RWPE1 (cell line): ENCODE data around the gene SEH1L.

Experiments
- CTCF ChIA-PET: fragments of 350-600 bp; sonication (Branson Sonifier 250); formaldehyde crosslinking; extraction: SDS; loops from one replicate; lab custom pipeline; 2021; lab: Yijun Ruan, JAX
- POLR2A ChIA-PET: fragments of 400-600 bp; formaldehyde crosslinking; extraction: SDS; loops from one replicate; lab custom pipeline; 2020; ENCODE audit warnings: antibody characterized with exemption; ENCODE audit not compliant: low non-redundant PET; lab: Yijun Ruan, JAX
- DNase-seq: peaks from one replicate; pipeline ENCODE4 v3.0.0; 2012; ENCODE audit warnings: low spot score
- H3K27ac ChIP-seq: fragments of 450-650 bp; 2 replicates; pipeline ENCODE4 v1.5.1; 2017
- TF ChIP-seq, protein P1 (sequence below): fragments of 450-650 bp; conservative IDR thresholded peaks from 2 replicates; pipeline ENCODE4 v1.5.1; 2017; ENCODE audit warnings: low read depth, mild to moderate bottlenecking

Gene SEH1L

DNA sequence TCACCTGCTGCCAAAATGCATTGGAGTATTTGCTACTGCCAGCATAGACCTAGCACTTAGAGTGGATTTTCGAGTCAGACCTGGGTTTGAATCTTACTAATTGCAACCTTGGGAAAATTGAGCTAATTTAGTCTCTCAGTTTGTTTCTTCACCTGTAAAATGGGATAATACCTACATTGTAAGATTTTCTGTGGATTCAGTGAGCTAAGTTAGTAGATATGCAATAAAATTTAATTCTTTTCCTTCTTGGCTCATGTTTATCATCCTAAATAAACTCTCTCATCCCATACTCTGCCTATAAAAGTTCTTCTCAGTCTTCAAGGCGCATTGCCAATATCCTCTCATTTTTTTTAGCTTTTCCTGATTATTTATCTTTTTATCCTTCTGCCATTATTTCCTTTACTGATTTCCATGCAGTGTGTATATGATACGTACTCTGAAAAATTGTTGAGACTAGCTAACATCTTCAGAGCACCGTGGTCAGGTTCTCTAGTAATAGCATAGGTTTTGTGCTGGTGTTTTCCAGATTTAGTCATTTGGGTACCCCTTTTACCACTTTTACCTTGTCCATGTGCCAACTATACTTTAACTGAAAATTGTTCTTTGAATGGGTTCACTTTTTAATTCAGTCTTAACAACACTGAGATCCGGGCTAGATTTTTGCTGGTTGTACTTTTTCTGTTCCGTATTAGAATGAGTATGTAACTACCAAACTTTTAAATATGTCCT is 50.7 kb downstream of the SEH1L start:
- TF ChIP-seq, protein P1, sequence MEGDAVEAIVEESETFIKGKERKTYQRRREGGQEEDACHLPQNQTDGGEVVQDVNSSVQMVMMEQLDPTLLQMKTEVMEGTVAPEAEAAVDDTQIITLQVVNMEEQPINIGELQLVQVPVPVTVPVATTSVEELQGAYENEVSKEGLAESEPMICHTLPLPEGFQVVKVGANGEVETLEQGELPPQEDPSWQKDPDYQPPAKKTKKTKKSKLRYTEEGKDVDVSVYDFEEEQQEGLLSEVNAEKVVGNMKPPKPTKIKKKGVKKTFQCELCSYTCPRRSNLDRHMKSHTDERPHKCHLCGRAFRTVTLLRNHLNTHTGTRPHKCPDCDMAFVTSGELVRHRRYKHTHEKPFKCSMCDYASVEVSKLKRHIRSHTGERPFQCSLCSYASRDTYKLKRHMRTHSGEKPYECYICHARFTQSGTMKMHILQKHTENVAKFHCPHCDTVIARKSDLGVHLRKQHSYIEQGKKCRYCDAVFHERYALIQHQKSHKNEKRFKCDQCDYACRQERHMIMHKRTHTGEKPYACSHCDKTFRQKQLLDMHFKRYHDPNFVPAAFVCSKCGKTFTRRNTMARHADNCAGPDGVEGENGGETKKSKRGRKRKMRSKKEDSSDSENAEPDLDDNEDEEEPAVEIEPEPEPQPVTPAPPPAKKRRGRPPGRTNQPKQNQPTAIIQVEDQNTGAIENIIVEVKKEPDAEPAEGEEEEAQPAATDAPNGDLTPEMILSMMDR = no peak
- no peak for DNase-seq
- ChIA-PET POLR2A (no interaction called here), CTCF (interaction anchor here (0.6 kb wide), 2 partner anchors 199 to 705 kb away, joined by 3 read pairs; no protein-coding TSS in a partner anchor)
- no peak overlapping the region for H3K27ac ChIP-seq

DNA sequence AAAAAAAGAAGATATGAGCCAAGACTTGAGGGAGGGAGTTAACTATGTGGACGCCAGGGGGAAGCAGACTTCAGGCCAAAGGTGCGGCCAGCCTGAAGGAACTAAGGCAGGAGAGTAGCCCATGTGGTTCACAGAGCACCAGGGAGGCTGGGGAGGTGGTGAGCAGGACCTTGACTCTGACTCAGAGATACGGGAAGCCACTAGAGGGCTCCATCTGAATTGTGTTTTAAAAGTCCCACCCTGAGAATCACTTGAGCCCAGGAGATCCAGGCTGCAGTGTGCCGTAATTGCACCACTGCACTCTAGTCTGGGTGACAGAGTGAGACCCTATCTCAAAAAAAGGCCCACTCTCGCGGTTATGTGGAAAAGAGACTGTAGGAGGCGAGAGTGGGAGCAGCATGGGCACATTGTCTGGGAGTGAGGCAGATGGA is 55.7 kb downstream of the SEH1L start:
- TF ChIP-seq, protein P1 = peak; percentile 28
- DNase-seq = peak; percentile 24
- ChIA-PET POLR2A (no interaction called here), CTCF (interaction anchor here (0.6 kb wide), 1 partner anchor 527 kb away, joined by 3 read pairs; no protein-coding TSS in a partner anchor)
- no peak overlapping the region for H3K27ac ChIP-seq

DNA sequence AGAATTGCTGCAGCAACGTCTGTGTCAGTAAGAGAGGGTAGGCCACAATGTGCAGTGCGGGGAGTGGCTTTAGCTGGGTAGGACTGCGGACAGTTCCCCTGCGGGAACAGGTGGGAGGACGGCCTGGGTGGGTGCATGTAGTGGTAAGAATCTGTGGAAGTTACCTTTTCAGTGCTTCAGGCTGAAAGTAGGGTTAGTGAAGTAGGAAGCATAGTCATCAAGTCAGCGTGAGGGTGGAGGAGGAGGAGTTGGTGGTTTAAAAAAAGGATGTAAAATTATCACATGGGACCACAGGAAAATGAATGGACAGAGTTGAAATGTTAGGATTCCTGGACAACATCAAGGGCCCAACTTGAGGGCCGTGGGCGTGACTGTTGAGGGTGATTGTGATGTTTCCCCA is 56.6 kb downstream of the SEH1L start:
- POLR2A ChIA-PET = no interaction called here
- DNase-seq = no peak
- CTCF ChIA-PET = interaction anchor here (0.6 kb wide), 1 partner anchor 23 kb away, joined by 3 read pairs; no protein-coding TSS in a partner anchor
- no peak overlapping the region for H3K27ac ChIP-seq
- TF ChIP-seq, protein P1 = no peak

DNA sequence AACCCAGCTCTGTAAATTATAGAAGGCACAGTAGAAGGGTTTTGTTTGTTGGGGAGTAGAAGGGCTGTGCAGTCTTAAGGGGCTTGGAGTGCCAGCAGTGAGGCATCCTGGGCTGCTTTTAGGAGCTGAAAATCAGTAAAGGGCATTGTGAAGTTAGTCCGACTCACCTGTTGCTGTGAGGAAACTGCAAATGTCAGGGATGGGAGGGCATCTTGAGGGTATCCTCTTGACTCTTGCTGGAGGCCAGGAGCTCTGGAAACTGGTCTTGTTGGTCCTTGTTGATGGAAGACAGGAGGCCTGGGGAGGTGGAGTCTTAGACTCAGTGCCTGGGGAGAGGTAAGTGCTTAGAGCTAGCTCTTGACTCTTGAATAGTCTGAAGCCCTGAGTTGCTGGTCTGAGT is 57.5 kb downstream of the SEH1L start:
- no peak for DNase-seq
- no peak overlapping the region for H3K27ac ChIP-seq
- TF ChIP-seq, protein P1 = no peak
- POLR2A ChIA-PET = no interaction called here
- CTCF ChIA-PET = interaction anchor here (0.6 kb wide), 1 partner anchor 22 kb away, joined by 3 read pairs; no protein-coding TSS in a partner anchor

DNA sequence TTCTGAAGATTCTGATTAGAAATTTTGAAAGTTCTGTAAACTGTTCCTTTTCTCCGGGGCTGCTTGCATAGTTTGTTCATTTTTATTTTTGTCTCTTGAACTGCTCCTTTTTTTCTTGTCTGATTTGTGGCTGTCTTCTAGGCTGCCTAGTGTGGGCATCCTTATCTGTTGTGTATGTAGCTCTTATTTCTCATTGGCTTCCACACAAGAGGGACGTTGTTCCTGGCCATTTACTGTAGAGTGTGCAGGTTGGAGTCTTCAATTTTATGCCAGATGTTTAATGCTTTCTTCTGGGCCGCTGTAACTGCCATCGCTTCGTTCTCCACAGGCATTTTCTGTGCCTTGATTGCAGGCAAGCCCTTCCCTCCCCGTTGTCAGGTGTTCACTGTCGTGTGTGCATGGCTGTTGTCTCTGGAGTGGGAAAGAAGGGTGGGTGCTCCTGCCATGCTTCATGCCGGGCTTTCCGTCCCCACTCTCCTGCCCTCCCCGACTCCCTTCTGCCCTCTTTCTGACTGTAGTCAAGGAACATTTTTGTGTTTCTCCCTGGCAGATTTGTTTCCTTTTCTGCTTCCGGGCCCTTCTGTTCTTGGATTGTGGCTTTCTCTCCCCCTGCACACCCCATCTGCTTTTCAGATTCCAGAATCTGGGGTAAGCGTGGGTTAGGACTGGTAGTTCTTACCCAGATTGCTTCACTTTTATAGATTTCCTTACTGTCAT is 58.9 kb downstream of the SEH1L start:
- ChIA-PET POLR2A (no interaction called here), CTCF (no interaction called here)
- no peak overlapping the region for H3K27ac ChIP-seq
- TF ChIP-seq, protein P1 = no peak
- DNase-seq = no peak

DNA sequence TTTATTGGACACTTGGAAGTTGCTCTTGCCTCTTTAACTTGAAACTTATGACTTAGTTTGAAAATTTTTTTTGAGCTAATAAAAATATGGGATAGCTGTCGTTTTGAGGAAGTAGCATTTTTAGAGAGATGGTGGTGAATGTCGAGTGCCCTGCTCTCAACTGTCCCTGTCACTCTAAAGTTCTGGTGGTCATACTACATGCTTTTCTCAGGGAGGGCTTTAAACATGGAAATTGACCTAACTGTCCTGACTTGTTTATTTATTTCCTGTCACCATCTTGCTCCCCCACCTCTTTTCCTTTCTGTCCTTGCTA is 59.4 kb downstream of the SEH1L start:
- CTCF ChIA-PET = interaction anchor here (0.9 kb wide), 1 partner anchor 13 kb away, joined by 3 read pairs; no protein-coding TSS in a partner anchor
- TF ChIP-seq, protein P1 = no peak

More for the DNA sequence above, 59.4 kb downstream of the SEH1L start:
- no peak overlapping the region for H3K27ac ChIP-seq
- DNase-seq = no peak
- POLR2A ChIA-PET = no interaction called here
